ENCODE measurements around the gene TDP2.

Gene TDP2

GRCh38 chr6:24606200-24606930, 60.3 kb downstream of the TDP2 start:
- DNase-seq (ENCODE audit: low spot score) (no peak), FAIRE-seq (no peak)

- no peak for DNase-seq (ENCODE audit: low spot score)
- FAIRE-seq: no peak
These were observed 63.5 kb downstream of the TDP2 start for GRCh38 chr6:24603241-24603640.

GRCh38 chr6:24600903-24601302, 65.8 kb downstream of the TDP2 start:
- FAIRE-seq (no peak), DNase-seq (ENCODE audit: low spot score) (no peak)

Measured in RCC 7860 (cell line).